HepG2 (cell line): ENCODE data around the gene LYPLA2. TPM values are rescaled to one million over a fixed set of nuclear protein-coding genes. Genes with fewer than 3 reads are reported as not detected.

Experiments used
- BATF2 ChIP-seq: sonication (generic); formaldehyde crosslinking; IDR thresholded peaks from 2 replicates; pipeline ENCODE4 v1.8.0; 2022; ENCODE audit warnings: mild to moderate bottlenecking, missing genetic modification reagents, moderate library complexity
- BCLAF1 ChIP-seq: fragments of 450-650 bp; IDR thresholded peaks from 2 replicates; pipeline ENCODE4 v1.6.1; 2017; ENCODE audit warnings: mild to moderate bottlenecking
- CEBPB ChIP-seq: IDR thresholded peaks from 2 replicates; pipeline ENCODE4 v1.6.1; 2011; ENCODE audit warnings: low read depth, low read length, improper control_type of control experiment, borderline replicate concordance
- CENPBD1 ChIP-seq: sonication (generic); formaldehyde crosslinking; IDR thresholded peaks from 2 replicates; pipeline ENCODE4 v1.8.0; 2022; ENCODE audit warnings: missing genetic modification reagents, low read depth, mild to moderate bottlenecking, borderline replicate concordance
- CENPT ChIP-seq: sonication (generic); formaldehyde crosslinking; IDR thresholded peaks from 2 replicates; pipeline ENCODE4 v1.8.0; 2022; ENCODE audit warnings: low read depth, mild to moderate bottlenecking, moderate library complexity, missing genetic modification reagents
- EHMT2 ChIP-seq: fragments of 200-600 bp; sonication (generic); IDR thresholded peaks from 2 replicates; pipeline ENCODE4 v1.7.0; 2017; ENCODE audit warnings: antibody characterized with exemption, low read depth, low read length, borderline replicate concordance
- HNRNPH1 ChIP-seq: fragments of 200-400 bp; formaldehyde crosslinking; optimal IDR thresholded peaks from 2 replicates; pipeline ENCODE3; 2017; ENCODE audit warnings: mild to moderate bottlenecking, low read depth, low read length
- MEIS2 ChIP-seq: sonication (generic); formaldehyde crosslinking; IDR thresholded peaks from 2 replicates; pipeline ENCODE4 v1.9.0; 2021; ENCODE audit warnings: mild to moderate bottlenecking, missing genetic modification reagents
- XBP1 ChIP-seq: sonication (generic); formaldehyde crosslinking; IDR thresholded peaks from 2 replicates; pipeline ENCODE4 v1.5.0; 2020; ENCODE audit warnings: missing genetic modification reagents
- ZBED4 ChIP-seq: sonication (generic); formaldehyde crosslinking; IDR thresholded peaks from 2 replicates; pipeline ENCODE4 v1.4.0; 2020; ENCODE audit warnings: missing genetic modification reagents, borderline replicate concordance
- ZHX1 ChIP-seq: sonication (generic); formaldehyde crosslinking; IDR thresholded peaks from 2 replicates; pipeline ENCODE4 v1.8.1; 2022; ENCODE audit warnings: low read depth, mild to moderate bottlenecking, missing genetic modification reagents
- ZNF10 ChIP-seq: sonication (generic); formaldehyde crosslinking; IDR thresholded peaks from 2 replicates; pipeline ENCODE4 v1.4.0; 2020; ENCODE audit warnings: mild to moderate bottlenecking, low read depth, missing genetic modification reagents, borderline replicate concordance
- ZNF383 ChIP-seq: sonication (generic); formaldehyde crosslinking; IDR thresholded peaks from 2 replicates; pipeline ENCODE4 v1.4.0; 2020; ENCODE audit warnings: missing genetic modification reagents, mild to moderate bottlenecking, borderline replicate concordance
- ZNF589 ChIP-seq: sonication (generic); formaldehyde crosslinking; conservative IDR thresholded peaks from 2 replicates; pipeline ENCODE4 v1.8.0; 2022; ENCODE audit warnings: mild to moderate bottlenecking, moderate library complexity, missing genetic modification reagents
- ZNF678 ChIP-seq: sonication (generic); formaldehyde crosslinking; IDR thresholded peaks from 2 replicates; pipeline ENCODE4 v1.4.0; 2020; ENCODE audit warnings: mild to moderate bottlenecking, missing genetic modification reagents
- ZNF772 ChIP-seq: sonication (generic); formaldehyde crosslinking; IDR thresholded peaks from 2 replicates; pipeline ENCODE4 v1.5.0; 2020; ENCODE audit warnings: mild to moderate bottlenecking, missing genetic modification reagents
- ZNF775 ChIP-seq: sonication (generic); formaldehyde crosslinking; IDR thresholded peaks from 2 replicates; pipeline ENCODE4 v1.4.0; 2020; ENCODE audit warnings: missing genetic modification reagents, mild to moderate bottlenecking, moderate library complexity, borderline replicate concordance
- ZNF841 ChIP-seq: sonication (generic); formaldehyde crosslinking; IDR thresholded peaks from 2 replicates; pipeline ENCODE4 v1.8.1; 2023; ENCODE audit warnings: missing genetic modification reagents, borderline replicate concordance
- polyA plus RNA-seq, 8 experiments: library from polyadenylated mRNA; depleted of rRNA in 3 of 8; stranded (reverse) in 7 of 8; unstranded in 1 of 8; fragments of >200 nt; fragmentation: Illumina TruSeq in 4 of 8; extraction: Trizol in 4 of 8; gene quantifications; 2 replicates each; pipeline versions ENCODE4 v1.2.1 to v1.2.3, GENCODE V29; 2011 to 2016; ENCODE audit warnings: low read depth in 4 of 8, missing spikeins in 1 of 8, mixed read lengths in 1 of 8; ENCODE audit not compliant: insufficient read depth in 1 of 8
- total RNA-seq, 5 experiments: library from RNA; depleted of rRNA; stranded (reverse); fragments of >200 nt; fragmentation: Illumina TruSeq; extraction: Trizol; gene quantifications; 2 replicates each; pipeline ENCODE4 v1.2.3, GENCODE V29; 2016; ENCODE audit warnings: low read depth in 1 of 5

The LYPLA2 gene
- total and polyA plus RNA-seq, 2 of the 13 experiments (the other 11 are each of a cell fraction or from before 2014, with no cell fraction given): 72.1 to 73.2 TPM

- TF ChIP-seq ZBED4 (peak; percentile 70; the same call in 1 of the 2 replicates), ZNF775 (CRISPR knock-in tag) (no peak), ZNF841 (CRISPR knock-in tag) (no peak), EHMT2 (no peak), ZNF678 (0 out of 2 replicates have a peak, but pooled peaks have one; percentile 10), HNRNPH1 (no peak), ZNF10 (CRISPR knock-in tag) (no peak), ZNF383 (0 out of 2 replicates have a peak, but pooled peaks have one; percentile 58), CENPBD1 (no peak), ZNF772 (CRISPR knock-in tag) (no peak), ZNF589 (no peak), ZHX1 (CRISPR knock-in tag) (no peak), BATF2 (CRISPR knock-in tag) (no peak), CEBPB (peak; percentile 87), CENPT (CRISPR knock-in tag) (no peak), XBP1 (CRISPR knock-in tag) (no peak), MEIS2 (CRISPR knock-in tag) (no peak), BCLAF1 (no peak)
Observed at GRCh38 chr1:23801338-23801748, 10.4 kb downstream of the LYPLA2 start (continued).
